H1 (cell line): ENCODE data around the gene PLCB4. TPM values are rescaled to one million over a fixed set of nuclear protein-coding genes. Genes with fewer than 3 reads are reported as not detected.

Experiments
- CTCF ChIA-PET: fragments of 300-600 bp; sonication (Branson Sonifier 250); formaldehyde crosslinking; loops from one replicate; lab custom pipeline; 2021; ENCODE audit not compliant: partially characterized antibody; lab: Charles Lee
- POLR2A ChIA-PET: fragments of 300-600 bp; sonication (Branson Sonifier 250); formaldehyde crosslinking; loops from one replicate; lab custom pipeline; 2021; ENCODE audit warnings: inconsistent platforms; ENCODE audit not compliant: partially characterized antibody; lab: Charles Lee
- DNase-seq, 2 experiments: peaks; one replicate each; pipeline versions ENCODE4 v3.0.0 to v3.0.0-alpha.2; 2010 to 2022; ENCODE audit warnings: low spot score in 2 of 2, low read depth in 1 of 2, mixed read lengths in 1 of 2
- FAIRE-seq: peaks from 2 replicates; lab custom pipeline; 2011; peaks lifted over from hg19 to GRCh38; lab: Jason Lieb, UNC
- H2AFZ ChIP-seq: 2 replicates; pipeline ENCODE4 v1.8.1; 2012; ENCODE audit warnings: low read length, inconsistent platforms
- H2AK5ac ChIP-seq: 2 replicates; pipeline ENCODE4 v1.6.1; 2013; ENCODE audit warnings: low read depth, low read length
- H2BK120ac ChIP-seq: replicated peaks from 2 replicates; pipeline ENCODE3; 2013; ENCODE audit warnings: low read depth, low read length, inconsistent platforms
- H2BK12ac ChIP-seq: 2 replicates; pipeline ENCODE4 v1.6.1; 2013; ENCODE audit warnings: low read depth, low read length
- H2BK15ac ChIP-seq: 2 replicates; pipeline ENCODE4 v1.6.1; 2013; ENCODE audit warnings: low read length
- H2BK20ac ChIP-seq: 2 replicates; pipeline ENCODE4 v1.6.1; 2013; ENCODE audit warnings: low read length
- H2BK5ac ChIP-seq: 2 replicates; pipeline ENCODE4 v1.6.1; 2013; ENCODE audit warnings: low read depth, low read length
- H3K14ac ChIP-seq: 2 replicates; pipeline ENCODE4 v1.6.1; 2013; ENCODE audit warnings: inconsistent platforms; ENCODE audit not compliant: insufficient read length
- H3K18ac ChIP-seq: 2 replicates; pipeline ENCODE4 v1.6.1; 2013; ENCODE audit warnings: low read length; ENCODE audit errors: extremely low read depth
- H3K23ac ChIP-seq: 2 replicates; pipeline ENCODE4 v1.6.1; 2013; ENCODE audit warnings: inconsistent platforms; ENCODE audit not compliant: insufficient read length
- H3K23me2 ChIP-seq: 2 replicates; pipeline ENCODE4 v1.6.1; 2013; ENCODE audit warnings: low read depth, low read length
- H3K27ac ChIP-seq: 2 replicates; pipeline ENCODE4 v1.6.1; 2011; ENCODE audit warnings: low read depth, low read length, inconsistent platforms
- H3K27me3 ChIP-seq, 4 experiments: replicated peaks in 1 of 4; 1 replicate in 1 of 4; 2 replicates in 3 of 4; pipeline versions ENCODE4 v1.6.1 to v1.8.1; 2011 to 2013; ENCODE audit warnings: low read length in 3 of 4, mild to moderate bottlenecking in 3 of 4, inconsistent platforms in 2 of 4, mixed read lengths in 2 of 4, moderate library complexity in 1 of 4; ENCODE audit not compliant: control insufficient read depth in 3 of 4, insufficient read depth in 3 of 4; ENCODE audit errors: extremely low read depth in 1 of 4
- H3K36me3 ChIP-seq, 4 experiments: 2 replicates each; pipeline versions ENCODE4 v1.6.1 to v1.8.1; 2011 to 2013; ENCODE audit warnings: mild to moderate bottlenecking in 4 of 4, low read length in 3 of 4, moderate library complexity in 2 of 4, control low read depth in 1 of 4, inconsistent platforms in 1 of 4; ENCODE audit not compliant: insufficient read depth in 4 of 4, control insufficient read depth in 2 of 4
- H3K4ac ChIP-seq: replicated peaks from 2 replicates; pipeline ENCODE3; 2013; ENCODE audit warnings: low read length, low read depth, mixed read lengths, inconsistent platforms; ENCODE audit not compliant: insufficient read length
- H3K4me1 ChIP-seq, 4 experiments: replicated peaks in 1 of 4; 1 replicate in 1 of 4; 2 replicates in 3 of 4; pipeline versions ENCODE4 v1.6.1 to v1.8.1; 2011 to 2013; ENCODE audit warnings: low read length in 3 of 4, inconsistent platforms in 2 of 4, mixed read lengths in 1 of 4; ENCODE audit not compliant: insufficient read depth in 4 of 4, control insufficient read depth in 3 of 4
- H3K4me2 ChIP-seq, 2 experiments: 2 replicates each; pipeline versions ENCODE4 v1.6.1 to v1.8.1; 2011 to 2013; ENCODE audit warnings: low read depth in 2 of 2, low read length in 2 of 2, control low read depth in 1 of 2, inconsistent platforms in 1 of 2, mild to moderate bottlenecking in 1 of 2; ENCODE audit not compliant: insufficient read depth in 1 of 2
- H3K4me3 ChIP-seq, 4 experiments: fragments of 200-600, 300-600 bp in 1 of 4; sonication (generic), shearing (Covaris generic), sonication (Bioruptor Twin) in 1 of 4; 2 replicates each; pipeline versions ENCODE4 v1.5.1 to v1.8.1; 2011 to 2016; ENCODE audit warnings: low read length in 4 of 4, low read depth in 3 of 4, control low read depth in 2 of 4, inconsistent platforms in 2 of 4, mild to moderate bottlenecking in 2 of 4, mixed read lengths in 1 of 4, moderate library complexity in 1 of 4; ENCODE audit not compliant: insufficient read depth in 2 of 4; ENCODE audit errors: extremely low read depth in 1 of 4
- H3K56ac ChIP-seq: replicated peaks from 2 replicates; pipeline ENCODE3; 2013; ENCODE audit warnings: low read depth, mild to moderate bottlenecking, mixed read lengths, low read length, inconsistent platforms; ENCODE audit not compliant: insufficient read length
- H3K79me1 ChIP-seq: 2 replicates; pipeline ENCODE4 v1.6.1; 2013; ENCODE audit warnings: low read depth, low read length, control low read depth
- H3K79me2 ChIP-seq, 2 experiments: 2 replicates each; pipeline versions ENCODE4 v1.6.1 to v1.8.1; 2012 to 2013; ENCODE audit warnings: low read length in 2 of 2, mild to moderate bottlenecking in 2 of 2, inconsistent platforms in 1 of 2; ENCODE audit not compliant: insufficient read depth in 2 of 2, control insufficient read depth in 1 of 2
- H3K9ac ChIP-seq, 4 experiments: replicated peaks in 1 of 4; 1 replicate in 1 of 4; 2 replicates in 3 of 4; pipeline versions ENCODE4 v1.6.1 to v1.8.1; 2011 to 2013; ENCODE audit warnings: low read depth in 3 of 4, low read length in 3 of 4, control low read depth in 2 of 4, mild to moderate bottlenecking in 2 of 4, moderate library complexity in 2 of 4, inconsistent platforms in 1 of 4; ENCODE audit errors: extremely low read depth in 1 of 4
- H3K9me3 ChIP-seq, 2 experiments: 2 replicates each; pipeline versions ENCODE4 v1.6.1 to v1.8.1; 2012 to 2013; ENCODE audit warnings: mild to moderate bottlenecking in 2 of 2, moderate library complexity in 2 of 2, control low read depth in 1 of 2, inconsistent platforms in 1 of 2, low read depth in 1 of 2, low read length in 1 of 2, mixed read lengths in 1 of 2; ENCODE audit not compliant: insufficient read depth in 2 of 2
- H4K20me1 ChIP-seq, 2 experiments: replicated peaks in 1 of 2; 2 replicates each; pipeline versions ENCODE3 to v1.8.1; 2011 to 2013; ENCODE audit warnings: inconsistent platforms in 2 of 2, low read length in 2 of 2, mild to moderate bottlenecking in 1 of 2; ENCODE audit not compliant: insufficient read depth in 2 of 2, control insufficient read depth in 1 of 2
- H4K5ac ChIP-seq: 2 replicates; pipeline ENCODE4 v1.6.1; 2013; ENCODE audit warnings: low read length, low read depth, mixed read lengths, inconsistent platforms; ENCODE audit not compliant: insufficient read length
- H4K8ac ChIP-seq: 2 replicates; pipeline ENCODE4 v1.8.0; 2013; ENCODE audit warnings: mild to moderate bottlenecking, moderate library complexity, low read length, inconsistent platforms; ENCODE audit not compliant: insufficient read depth; ENCODE audit errors: extremely low read depth
- H4K91ac ChIP-seq: replicated peaks from 2 replicates; pipeline ENCODE3; 2013; ENCODE audit warnings: low read length, mixed read lengths, inconsistent platforms; ENCODE audit not compliant: insufficient read length
- CBX5 ChIP-seq: fragments of 300-800, 300-1000 bp; sonication (generic); IDR thresholded peaks from 2 replicates; pipeline ENCODE4 v1.7.1; 2016; ENCODE audit warnings: antibody characterized with exemption, low read length, low read depth
- CEBPB ChIP-seq: IDR thresholded peaks from 2 replicates; pipeline ENCODE4 v1.6.1; 2012; ENCODE audit warnings: low read depth, low read length
- CHD1 ChIP-seq: IDR thresholded peaks from 2 replicates; pipeline ENCODE4 v1.6.1; 2012; ENCODE audit warnings: low read depth, low read length, improper control_type of control experiment
- CTBP2 ChIP-seq: IDR thresholded peaks from 2 replicates; pipeline ENCODE4 v1.7.0; 2011; ENCODE audit warnings: borderline replicate concordance, mild to moderate bottlenecking, moderate library complexity, mixed read lengths, low read length; ENCODE audit not compliant: insufficient read depth, insufficient read length
- FOSL1 ChIP-seq: IDR thresholded peaks from 2 replicates; pipeline ENCODE4 v1.6.1; 2011; ENCODE audit warnings: mild to moderate bottlenecking, low read depth, low read length, moderate library complexity; ENCODE audit not compliant: insufficient read depth
- HDAC2 ChIP-seq, 2 experiments: fragments of 300-600 bp in 1 of 2; sonication (generic) in 1 of 2; IDR thresholded peaks; 2 replicates each; pipeline ENCODE4 v1.6.1; 2011 to 2012; ENCODE audit warnings: low read depth in 2 of 2, low read length in 2 of 2, mild to moderate bottlenecking in 2 of 2, moderate library complexity in 2 of 2, borderline replicate concordance in 1 of 2, inconsistent platforms in 1 of 2
- POLR2AphosphoS5 ChIP-seq: IDR thresholded peaks from 2 replicates; pipeline ENCODE4 v1.6.1; 2011; ENCODE audit warnings: low read depth, low read length
- SAP30 ChIP-seq: fragments of 300-600 bp; sonication (generic); IDR thresholded peaks from 2 replicates; pipeline ENCODE4 v1.7.1; 2012; ENCODE audit warnings: low read length, moderate library complexity, mild to moderate bottlenecking, inconsistent platforms; ENCODE audit not compliant: insufficient read depth, insufficient replicate concordance
- SIN3A ChIP-seq, 2 experiments: IDR thresholded peaks in 1 of 2; conservative IDR thresholded peaks in 1 of 2; 2 replicates each; pipeline ENCODE4 v1.6.1; 2011 to 2012; ENCODE audit warnings: low read length in 2 of 2, improper control_type of control experiment in 1 of 2, low read depth in 1 of 2, mild to moderate bottlenecking in 1 of 2
- SIRT6 ChIP-seq: IDR thresholded peaks from one replicate; pipeline ENCODE4 v1.7.1; 2012; ENCODE audit warnings: low read length, inconsistent platforms
- SIX5 ChIP-seq: IDR thresholded peaks from 2 replicates; pipeline ENCODE4 v1.6.1; 2011; ENCODE audit warnings: mild to moderate bottlenecking, low read depth, low read length
- TCF12 ChIP-seq: IDR thresholded peaks from 2 replicates; pipeline ENCODE4 v1.6.1; 2011; ENCODE audit warnings: low read depth, mild to moderate bottlenecking, low read length
- YY1 ChIP-seq: IDR thresholded peaks from 2 replicates; pipeline ENCODE4 v1.6.1; 2011; ENCODE audit warnings: low read depth, mild to moderate bottlenecking, low read length
- ZNF274 ChIP-seq: IDR thresholded peaks from 2 replicates; pipeline ENCODE4 v1.7.0; 2012; ENCODE audit warnings: low read length, borderline replicate concordance; ENCODE audit errors: extremely low read depth
- polyA plus RNA-seq, 7 experiments: library from polyadenylated mRNA; depleted of rRNA in 3 of 7; stranded (reverse) in 5 of 7; unstranded in 2 of 7; fragments of >200 nt in 5 of 7; fragments of 200-250 nt in 2 of 7; gene quantifications; 1 replicate in 5 of 7; 2 replicates in 1 of 7; 4 replicates in 1 of 7; pipeline versions ENCODE4 v1.2.1 to v1.2.3, GENCODE V29; 2011 to 2013; ENCODE audit warnings: missing spikeins in 2 of 7, mixed read lengths in 2 of 7
- total RNA-seq: library from RNA; stranded (reverse); fragmentation: NEBNext Ultra II Directional; extraction: Animal tissue kit (Norgen Biotek cat#: 25700); gene quantifications from 2 replicates; pipeline ENCODE4 v1.2.1, GENCODE V29; 2021
- TF ChIP-seq, protein P1 (sequence below): IDR thresholded peaks from 2 replicates; pipeline ENCODE4 v1.6.1; 2011; ENCODE audit warnings: low read length, improper control_type of control experiment

The PLCB4 gene
- total and polyA plus RNA-seq, 2 of the 8 experiments (the other 6 are each of a cell fraction or from before 2014, with no cell fraction given), result 3.2 to 14.1 TPM

DNA sequence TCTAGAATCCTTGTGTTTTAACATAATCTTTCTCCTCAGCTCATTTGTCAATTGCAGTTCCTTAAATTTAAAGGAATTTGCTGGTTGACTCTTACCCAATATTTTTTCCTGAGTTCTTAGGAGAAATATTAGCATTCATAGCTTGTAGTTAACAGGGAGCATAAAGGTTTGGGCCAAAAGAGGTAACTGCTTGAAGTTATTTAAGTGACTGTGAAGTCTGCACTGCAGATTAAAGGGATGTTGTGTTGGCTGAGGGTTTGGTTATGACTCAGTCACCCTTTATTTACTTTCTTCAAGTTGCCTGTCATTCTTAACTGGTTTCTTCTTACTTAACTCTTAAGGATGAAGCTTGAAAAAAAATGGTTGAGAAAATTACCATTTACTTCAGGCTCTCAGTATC lies 225.2 kb downstream of the PLCB4 start:
- Histone ChIP-seq H3K23me2 (no peaks in the 10 kb centered on the region; the same call in 1 of the 2 replicates), H3K79me1 (no peaks in the 10 kb centered on the region), H2AFZ (no peak overlapping the region), H3K23ac (no peak overlapping the region), H4K5ac (no peak overlapping the region), H3K36me3 (no peaks in the 10 kb centered on the region), H4K8ac (no peak overlapping the region), H3K27me3 (no peaks in the 10 kb centered on the region), H3K9ac (no peak overlapping the region), H3K27ac (no peak overlapping the region), H2BK12ac (no peak overlapping the region), H4K91ac (no peak overlapping the region), H3K14ac (no peak overlapping the region), H3K9me3 (no peaks in the 10 kb centered on the region), H4K20me1 (no peaks in the 10 kb centered on the region), H2BK120ac (no peak overlapping the region), H3K4me3 (no peak overlapping the region), H2BK15ac (no peak overlapping the region), H2BK5ac (no peak overlapping the region), H2AK5ac (no peak overlapping the region), H2BK20ac (no peak overlapping the region), H3K4ac (no peak overlapping the region), H3K4me1 (no peaks in the 10 kb centered on the region), H3K56ac (no peak overlapping the region), H3K4me2 (no peak overlapping the region), H3K79me2 (no peaks in the 10 kb centered on the region), H3K18ac (no peak overlapping the region)
- DNase-seq, result no peak
- ChIA-PET POLR2A (no interaction called here), CTCF (interaction anchor here (0.6 to 1.2 kb wide), 2 partner anchors 16 to 48 kb away, joined by 3 read pairs; no protein-coding TSS in a partner anchor)
- no peak for FAIRE-seq
- TF ChIP-seq YY1, result no peak
- TF ChIP-seq CBX5, result no peak
- no peak for TF ChIP-seq SAP30
- no peak for TF ChIP-seq SIRT6
- TF ChIP-seq CHD1, result no peak
- TF ChIP-seq CEBPB, result no peak
- no peak for TF ChIP-seq SIN3A (conservative IDR thresholded peaks at IDR 0.05 in 1 of 2, IDR thresholded peaks at IDR 0.05 in 1 of 2; ENCODE audit: low read depth in 1 of 2, low read length in 2 of 2)
- TF ChIP-seq CTBP2, result no peak
- no peak for TF ChIP-seq SIX5
- no peak for TF ChIP-seq ZNF274
- no peak for TF ChIP-seq FOSL1
- TF ChIP-seq, protein P1, sequence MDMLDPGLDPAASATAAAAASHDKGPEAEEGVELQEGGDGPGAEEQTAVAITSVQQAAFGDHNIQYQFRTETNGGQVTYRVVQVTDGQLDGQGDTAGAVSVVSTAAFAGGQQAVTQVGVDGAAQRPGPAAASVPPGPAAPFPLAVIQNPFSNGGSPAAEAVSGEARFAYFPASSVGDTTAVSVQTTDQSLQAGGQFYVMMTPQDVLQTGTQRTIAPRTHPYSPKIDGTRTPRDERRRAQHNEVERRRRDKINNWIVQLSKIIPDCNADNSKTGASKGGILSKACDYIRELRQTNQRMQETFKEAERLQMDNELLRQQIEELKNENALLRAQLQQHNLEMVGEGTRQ, result no peak
- TF ChIP-seq HDAC2 (IDR thresholded peaks at IDR 0.05; ENCODE audit: borderline replicate concordance in 1 of 2, low read depth in 2 of 2, low read length in 2 of 2), result no peak
- TF ChIP-seq TCF12, result no peak
- TF ChIP-seq POLR2AphosphoS5, result no peak
